ENCODE data around the gene ZNF503.

The ZNF503 gene, protein sequence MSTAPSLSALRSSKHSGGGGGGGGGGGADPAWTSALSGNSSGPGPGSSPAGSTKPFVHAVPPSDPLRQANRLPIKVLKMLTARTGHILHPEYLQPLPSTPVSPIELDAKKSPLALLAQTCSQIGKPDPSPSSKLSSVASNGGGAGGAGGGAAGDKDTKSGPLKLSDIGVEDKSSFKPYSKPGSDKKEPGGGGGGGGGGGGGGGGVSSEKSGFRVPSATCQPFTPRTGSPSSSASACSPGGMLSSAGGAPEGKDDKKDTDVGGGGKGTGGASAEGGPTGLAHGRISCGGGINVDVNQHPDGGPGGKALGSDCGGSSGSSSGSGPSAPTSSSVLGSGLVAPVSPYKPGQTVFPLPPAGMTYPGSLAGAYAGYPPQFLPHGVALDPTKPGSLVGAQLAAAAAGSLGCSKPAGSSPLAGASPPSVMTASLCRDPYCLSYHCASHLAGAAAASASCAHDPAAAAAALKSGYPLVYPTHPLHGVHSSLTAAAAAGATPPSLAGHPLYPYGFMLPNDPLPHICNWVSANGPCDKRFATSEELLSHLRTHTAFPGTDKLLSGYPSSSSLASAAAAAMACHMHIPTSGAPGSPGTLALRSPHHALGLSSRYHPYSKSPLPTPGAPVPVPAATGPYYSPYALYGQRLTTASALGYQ

DNA sequence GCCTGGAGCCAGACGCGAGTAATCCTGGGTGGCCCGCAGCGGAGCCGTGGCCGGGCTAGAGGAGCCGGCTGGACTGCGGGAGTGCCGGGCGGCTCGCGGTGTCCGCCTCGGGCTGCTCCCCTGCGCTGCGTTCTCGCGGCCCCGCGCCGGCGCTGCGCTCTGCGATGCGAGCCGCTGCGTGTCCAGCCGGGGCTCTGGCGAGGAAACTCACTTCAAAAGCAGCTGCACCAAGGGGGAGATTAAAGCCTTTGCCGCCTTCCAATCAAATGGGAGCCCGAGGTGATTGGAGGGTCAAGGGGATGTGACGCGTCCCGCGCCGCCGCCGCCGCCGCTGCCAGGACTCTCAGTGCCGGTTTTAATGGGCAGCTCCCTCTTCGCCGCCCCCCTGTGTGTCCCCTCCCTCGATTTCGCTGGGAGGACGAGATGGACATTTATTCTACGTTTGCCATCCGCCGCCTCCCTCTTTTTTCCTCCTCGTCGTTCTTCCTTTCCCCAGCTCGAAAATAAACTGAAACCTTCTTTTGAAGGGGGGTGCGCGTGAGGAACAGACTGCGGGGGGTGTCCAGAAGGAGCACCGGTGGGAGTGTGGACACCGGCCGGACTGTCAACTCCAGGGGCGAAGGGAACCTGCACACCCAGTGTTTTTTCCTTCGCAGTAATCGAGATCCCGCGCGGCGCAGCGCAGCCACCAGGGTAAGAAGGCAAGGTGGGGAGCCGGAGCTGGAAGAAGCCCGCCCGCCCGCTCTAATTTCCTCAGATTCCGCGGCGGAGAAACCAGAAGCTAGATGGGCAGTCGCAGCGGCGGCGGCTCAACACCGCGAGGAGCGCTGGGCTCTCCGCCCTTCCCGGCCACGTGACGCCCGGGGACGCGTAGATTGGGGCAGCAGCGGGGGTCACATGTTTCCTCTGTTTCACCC, at the start of gene ZNF503:
ZNF503 (minus strand) TSS at position 196 of the 917 bp plus-strand sequence. CDS start 345 bp downstream, outside the sequence.
- TF ChIP-seq, protein P1, sequence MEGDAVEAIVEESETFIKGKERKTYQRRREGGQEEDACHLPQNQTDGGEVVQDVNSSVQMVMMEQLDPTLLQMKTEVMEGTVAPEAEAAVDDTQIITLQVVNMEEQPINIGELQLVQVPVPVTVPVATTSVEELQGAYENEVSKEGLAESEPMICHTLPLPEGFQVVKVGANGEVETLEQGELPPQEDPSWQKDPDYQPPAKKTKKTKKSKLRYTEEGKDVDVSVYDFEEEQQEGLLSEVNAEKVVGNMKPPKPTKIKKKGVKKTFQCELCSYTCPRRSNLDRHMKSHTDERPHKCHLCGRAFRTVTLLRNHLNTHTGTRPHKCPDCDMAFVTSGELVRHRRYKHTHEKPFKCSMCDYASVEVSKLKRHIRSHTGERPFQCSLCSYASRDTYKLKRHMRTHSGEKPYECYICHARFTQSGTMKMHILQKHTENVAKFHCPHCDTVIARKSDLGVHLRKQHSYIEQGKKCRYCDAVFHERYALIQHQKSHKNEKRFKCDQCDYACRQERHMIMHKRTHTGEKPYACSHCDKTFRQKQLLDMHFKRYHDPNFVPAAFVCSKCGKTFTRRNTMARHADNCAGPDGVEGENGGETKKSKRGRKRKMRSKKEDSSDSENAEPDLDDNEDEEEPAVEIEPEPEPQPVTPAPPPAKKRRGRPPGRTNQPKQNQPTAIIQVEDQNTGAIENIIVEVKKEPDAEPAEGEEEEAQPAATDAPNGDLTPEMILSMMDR (IDR thresholded peaks at IDR 0.05), result no peak

DNA sequence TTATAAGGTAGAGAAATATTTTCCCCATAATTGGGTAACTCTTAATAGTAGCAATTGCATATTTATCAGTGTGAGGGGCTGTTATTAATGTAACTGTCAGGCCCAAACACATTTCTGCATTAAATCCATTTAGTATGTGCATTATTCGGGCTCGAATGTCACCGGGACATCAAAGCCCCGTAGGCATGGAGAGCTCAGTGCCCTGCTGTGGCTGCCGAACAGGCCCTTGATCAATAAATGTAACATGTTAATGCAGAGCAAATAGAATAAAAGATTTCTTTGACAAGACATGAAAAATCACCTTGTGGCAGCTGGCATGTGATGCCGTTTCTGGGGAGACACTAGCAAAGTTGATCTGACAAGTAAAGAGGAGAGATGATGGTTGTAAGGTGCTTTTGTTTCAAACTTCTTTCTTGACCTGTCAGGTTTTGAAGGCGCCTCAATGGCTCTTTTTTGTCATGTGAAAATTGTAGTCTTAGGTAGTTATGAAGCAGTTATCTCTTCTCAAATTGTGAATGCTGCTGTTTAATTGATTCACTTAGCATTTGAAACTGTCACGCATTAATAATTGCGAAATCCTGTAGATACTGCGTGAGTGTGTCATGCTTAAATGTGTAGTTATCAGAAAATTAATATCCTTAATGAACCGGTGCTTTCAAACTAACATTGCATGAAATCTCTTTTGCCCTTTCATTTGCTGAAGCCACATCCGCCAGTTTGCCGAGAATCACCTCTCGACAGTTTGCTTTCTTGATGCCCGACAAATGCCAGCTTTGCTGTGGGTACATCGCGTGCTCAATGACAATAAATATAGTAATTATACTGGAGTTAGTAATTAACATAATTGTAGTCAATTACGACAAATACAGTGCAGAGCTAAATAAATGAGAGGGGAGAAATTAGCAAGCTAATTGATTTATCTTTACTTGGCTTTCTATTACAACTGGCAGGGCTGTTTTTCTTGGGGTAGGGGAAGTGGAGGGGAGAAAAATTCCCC, 49.4 kb upstream of the ZNF503 start:
- TF ChIP-seq, protein P1 (IDR thresholded peaks at IDR 0.05), result no peak

DNA sequence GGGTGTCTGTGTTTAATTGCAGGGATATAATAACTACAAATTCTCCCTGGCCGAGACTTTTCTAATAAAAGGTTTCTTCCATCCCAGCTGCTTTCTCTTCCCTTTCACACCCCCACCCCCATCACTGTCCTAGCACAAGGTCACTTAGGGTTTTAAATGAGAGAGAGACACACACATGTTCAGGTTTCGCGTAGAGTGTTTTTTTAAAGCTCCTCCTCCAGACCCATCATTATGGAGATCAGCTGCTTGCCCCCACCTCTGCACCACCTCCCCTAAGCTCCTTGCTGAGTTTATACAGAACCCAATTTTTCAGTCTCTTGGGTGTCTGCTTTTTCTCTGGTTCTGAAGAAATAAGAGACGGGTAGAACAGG, 48.5 kb upstream of the ZNF503 start:
- TF ChIP-seq, protein P1 (IDR thresholded peaks at IDR 0.05), result no peak

DNA sequence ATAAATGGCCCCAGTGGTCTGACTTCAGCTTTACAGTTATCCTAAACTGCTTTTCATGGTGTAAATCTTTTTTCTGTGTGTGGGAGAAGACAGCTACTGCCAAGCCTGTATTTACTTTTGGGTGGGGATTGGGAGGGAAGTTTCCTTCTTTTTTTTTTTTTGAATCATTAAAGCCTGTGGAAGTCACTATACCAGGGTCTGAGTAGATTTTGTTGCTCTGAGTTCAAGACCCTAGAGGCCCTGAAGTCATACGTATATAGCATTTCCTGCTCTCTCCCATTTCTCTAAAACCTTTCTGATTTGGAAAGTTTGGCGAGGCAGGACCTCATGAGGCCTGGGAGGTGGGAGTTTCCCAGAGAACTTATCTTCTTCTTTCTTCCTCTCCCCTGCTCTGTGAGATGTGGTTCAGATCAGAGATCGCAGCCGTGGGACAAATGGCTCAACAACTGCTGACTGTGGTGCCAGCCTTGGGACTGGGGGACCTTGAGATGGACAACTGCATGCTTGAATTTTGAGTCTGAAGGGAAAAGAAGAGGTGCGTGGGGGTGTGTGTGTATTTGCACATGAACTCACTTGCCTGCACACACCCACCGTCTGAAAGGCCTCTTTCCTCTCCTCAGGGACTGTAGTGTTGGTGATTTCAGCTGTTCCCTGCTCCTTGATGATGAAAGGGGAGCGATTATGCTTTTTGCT, 48.0 kb upstream of the ZNF503 start:
- TF ChIP-seq, protein P1 (IDR thresholded peaks at IDR 0.05), result no peak

DNA sequence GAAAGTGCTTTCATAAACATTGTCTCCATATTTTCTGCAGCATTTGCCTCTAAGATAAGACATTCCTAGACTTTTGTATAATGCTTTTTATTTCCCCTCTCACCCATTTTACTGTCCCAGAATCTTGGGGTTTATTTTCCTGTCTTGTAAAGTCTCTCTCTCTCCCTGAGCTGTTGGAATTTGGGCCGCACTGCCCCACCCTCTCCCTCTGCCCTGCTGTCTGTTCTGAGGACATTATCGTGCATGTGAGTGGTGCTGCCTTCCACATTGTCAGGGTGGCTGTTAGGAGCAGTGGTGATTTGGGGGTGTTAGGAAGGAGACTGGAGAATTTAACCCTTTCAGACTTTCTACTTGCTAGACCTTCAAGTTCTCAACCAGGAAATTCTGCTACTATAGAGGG, 46.6 kb upstream of the ZNF503 start:
- TF ChIP-seq, protein P1 (IDR thresholded peaks at IDR 0.05), result no peak

DNA sequence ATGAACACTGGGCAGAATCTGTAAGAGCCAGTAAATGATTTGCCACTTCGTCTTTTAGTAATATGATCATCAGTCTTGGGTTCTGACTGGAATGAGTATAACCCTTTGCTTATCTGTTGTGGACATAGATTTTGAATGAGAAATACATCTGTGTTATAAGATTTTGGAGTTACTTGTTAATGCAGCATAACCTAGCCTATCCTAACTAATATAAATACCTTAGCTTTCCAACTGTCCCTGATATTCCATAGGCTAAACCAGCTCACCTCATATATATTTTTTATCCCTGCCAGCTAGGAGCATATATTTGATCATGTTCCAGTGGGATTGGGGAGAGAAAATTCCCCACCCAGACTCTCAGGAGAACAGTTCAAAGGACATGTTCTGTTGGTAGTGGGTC, 44.9 kb upstream of the ZNF503 start:
- TF ChIP-seq, protein P1 (IDR thresholded peaks at IDR 0.05), result no peak
